GM12872 (cell line): ENCODE data around the gene TMEM51.

Source experiments
- TF ChIP-seq, protein P1 (sequence below): IDR thresholded peaks from 3 replicates; pipeline ENCODE4 v1.5.1; 2011; ENCODE audit warnings: low read depth, mild to moderate bottlenecking, low read length, moderate library complexity; ENCODE audit not compliant: insufficient read depth

TMEM51 gene

GRCh38 chr1:15181564-15181963, 28.0 kb downstream of the TMEM51 start:
- TF ChIP-seq, protein P1, sequence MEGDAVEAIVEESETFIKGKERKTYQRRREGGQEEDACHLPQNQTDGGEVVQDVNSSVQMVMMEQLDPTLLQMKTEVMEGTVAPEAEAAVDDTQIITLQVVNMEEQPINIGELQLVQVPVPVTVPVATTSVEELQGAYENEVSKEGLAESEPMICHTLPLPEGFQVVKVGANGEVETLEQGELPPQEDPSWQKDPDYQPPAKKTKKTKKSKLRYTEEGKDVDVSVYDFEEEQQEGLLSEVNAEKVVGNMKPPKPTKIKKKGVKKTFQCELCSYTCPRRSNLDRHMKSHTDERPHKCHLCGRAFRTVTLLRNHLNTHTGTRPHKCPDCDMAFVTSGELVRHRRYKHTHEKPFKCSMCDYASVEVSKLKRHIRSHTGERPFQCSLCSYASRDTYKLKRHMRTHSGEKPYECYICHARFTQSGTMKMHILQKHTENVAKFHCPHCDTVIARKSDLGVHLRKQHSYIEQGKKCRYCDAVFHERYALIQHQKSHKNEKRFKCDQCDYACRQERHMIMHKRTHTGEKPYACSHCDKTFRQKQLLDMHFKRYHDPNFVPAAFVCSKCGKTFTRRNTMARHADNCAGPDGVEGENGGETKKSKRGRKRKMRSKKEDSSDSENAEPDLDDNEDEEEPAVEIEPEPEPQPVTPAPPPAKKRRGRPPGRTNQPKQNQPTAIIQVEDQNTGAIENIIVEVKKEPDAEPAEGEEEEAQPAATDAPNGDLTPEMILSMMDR, result no peak

- TF ChIP-seq, protein P1, result no peak
Observed at GRCh38 chr1:15184436-15185241, 31.1 kb downstream of the TMEM51 start.

DNA sequence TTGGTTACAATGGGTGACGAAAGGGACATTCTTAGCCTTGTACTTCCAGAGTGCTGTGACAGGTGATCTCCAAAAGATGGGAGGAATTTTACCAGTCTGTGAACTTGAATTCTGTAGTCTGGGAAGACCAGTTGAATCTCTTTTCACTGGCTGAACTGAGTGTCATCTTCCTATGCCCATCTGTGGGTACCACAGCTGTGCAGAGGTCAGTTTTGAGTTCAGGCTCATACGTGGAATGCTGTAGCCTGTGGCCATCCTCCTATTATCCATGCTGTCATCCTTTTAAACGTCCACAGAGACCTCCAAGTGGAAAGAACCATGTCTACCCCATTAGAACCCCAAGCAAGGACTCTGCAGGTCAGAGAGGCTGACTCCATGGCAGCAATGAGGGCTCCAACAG, 32.1 kb downstream of the TMEM51 start:
- TF ChIP-seq, protein P1, result no peak

DNA sequence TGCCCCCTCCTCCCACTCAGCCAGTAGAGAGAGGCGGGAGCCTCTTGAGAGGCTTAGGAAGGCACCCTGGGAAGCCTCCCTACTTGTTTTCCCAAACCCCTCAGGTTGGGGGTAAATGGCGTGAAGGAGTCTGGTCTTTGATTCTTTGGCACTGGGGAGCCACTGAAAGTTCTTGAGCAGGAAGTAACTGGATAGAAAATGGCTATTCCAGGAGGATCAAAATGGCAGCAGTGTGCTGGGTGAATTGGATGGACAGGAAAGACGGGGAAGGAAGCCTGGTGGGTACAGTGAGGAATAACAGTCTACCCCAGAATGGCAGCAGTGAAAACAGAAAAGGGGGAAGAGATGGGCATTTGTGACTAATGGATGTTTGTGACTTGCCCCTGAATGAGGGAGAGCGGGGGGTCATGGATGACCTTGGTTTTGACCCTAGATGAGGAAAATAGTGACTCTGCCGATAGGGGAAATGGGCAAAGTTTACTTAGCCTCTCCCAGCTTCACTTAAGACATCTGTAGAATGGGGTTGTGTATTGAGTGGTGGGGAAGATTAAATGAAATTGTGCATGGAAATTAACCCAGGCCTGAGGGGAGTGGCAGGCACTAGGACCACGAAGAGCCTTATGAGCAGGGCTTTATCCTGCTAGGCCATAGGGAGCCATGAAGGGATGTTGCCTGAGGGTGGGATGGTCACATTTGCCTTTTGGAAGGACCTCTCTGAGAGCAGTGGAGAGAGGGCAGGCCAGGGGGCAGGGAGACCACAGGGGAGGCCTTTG, 32.7 kb downstream of the TMEM51 start:
- TF ChIP-seq, protein P1, result no peak

DNA sequence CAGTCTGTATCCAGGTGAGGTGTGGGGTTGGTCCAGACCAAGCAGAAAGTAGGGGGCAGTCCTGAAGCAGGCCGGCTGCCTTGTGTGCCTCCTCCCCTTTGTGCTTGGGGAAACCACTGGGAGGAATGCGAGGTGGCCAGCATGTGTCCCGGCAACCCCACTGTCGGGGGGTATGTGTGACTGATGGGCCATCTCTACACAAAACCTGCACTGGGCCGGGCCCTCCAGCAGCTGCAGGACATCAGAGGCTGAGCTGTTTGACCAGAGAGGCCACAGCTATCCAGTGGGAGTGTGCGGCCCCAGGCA, 33.3 kb downstream of the TMEM51 start:
- TF ChIP-seq, protein P1, result no peak

GRCh38 chr1:15187175-15188129, 33.9 kb downstream of the TMEM51 start:
- TF ChIP-seq, protein P1, result no peak

- TF ChIP-seq, protein P1, result no peak
Observed at GRCh38 chr1:15188130-15188524, 34.6 kb downstream of the TMEM51 start.
